ENCODE measurements around the gene RSRP1. TPM values are rescaled to one million over a fixed set of nuclear protein-coding genes. Genes with fewer than 3 reads are reported as not detected.

The RSRP1 gene
- total and polyA plus RNA-seq, 2 of the 4 experiments (the other 2 are of a cell fraction): 71.0 TPM

DNA sequence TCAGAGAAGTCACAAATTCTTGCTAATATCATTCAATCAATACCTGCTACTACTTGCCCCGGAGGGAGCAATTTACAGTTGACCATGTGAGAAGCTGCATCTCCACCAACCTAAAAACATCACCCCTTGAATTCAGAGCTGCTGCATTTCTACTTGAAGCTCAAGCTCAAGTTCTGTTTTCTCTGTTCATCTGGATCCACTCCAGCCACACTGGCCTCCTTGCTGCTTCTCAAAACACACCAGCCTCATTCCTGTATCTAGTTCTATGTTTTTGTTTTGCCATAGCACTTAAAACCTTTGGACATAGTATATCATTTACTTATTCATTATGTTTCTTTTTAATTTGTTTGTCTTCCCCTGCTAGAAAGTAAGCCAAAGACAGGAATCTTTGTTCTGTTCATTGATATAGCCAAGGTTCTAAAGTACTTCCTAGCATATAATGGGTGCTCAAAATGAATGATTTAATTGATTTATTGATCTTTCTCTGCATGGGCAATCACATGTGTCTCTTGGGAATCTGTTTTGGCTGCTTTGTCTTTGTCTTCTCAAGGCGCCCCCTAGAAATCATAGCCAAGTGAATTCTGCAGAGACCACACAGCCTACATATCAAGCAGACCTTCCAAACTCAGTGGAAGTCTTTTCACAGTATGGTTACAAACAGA is 38.6 kb downstream of the RSRP1 start:
- Histone ChIP-seq H2BK5ac (ENCODE audit: low read depth, low read length, poor library complexity, severe bottlenecking) (no peak overlapping the region), H3K4me1 (ENCODE audit: control insufficient read depth, insufficient read depth, low read length) (no peaks in the 10 kb centered on the region), H3K36me3 (ENCODE audit: control insufficient read depth, insufficient read depth, low read length) (no peaks in the 10 kb centered on the region), H4K8ac (ENCODE audit: low read depth in 2 of 2, low read length in 2 of 2) (no peak overlapping the region), H2BK120ac (ENCODE audit: low read depth, low read length) (no peak overlapping the region), H3K4ac (ENCODE audit: low read depth, low read length) (no peak overlapping the region), H3K23ac (ENCODE audit: low read depth, low read length) (no peak overlapping the region), H3K79me1 (ENCODE audit: low read depth in 1 of 2, low read length in 2 of 2) (no peaks in the 10 kb centered on the region), H4K91ac (ENCODE audit: insufficient read depth, low read depth, low read length) (no peak overlapping the region), H2AK5ac (ENCODE audit: low read depth, low read length) (no peak overlapping the region), H2BK15ac (ENCODE audit: low read depth, low read length) (no peak overlapping the region), H3K9me3 (ENCODE audit: control insufficient read depth, insufficient read depth, low read length) (no peaks in the 10 kb centered on the region), H3K18ac (ENCODE audit: low read depth, low read length) (no peak overlapping the region), H4K20me1 (ENCODE audit: insufficient read depth, low read length) (no peaks in the 10 kb centered on the region), H4K5ac (ENCODE audit: low read depth, low read length) (no peak overlapping the region), H3K56ac (ENCODE audit: extremely low read depth, insufficient read depth, low read length) (no peak overlapping the region), H3K14ac (replicated peaks; ENCODE audit: low read depth, low read length) (no peak overlapping the region), H3K27me3 (ENCODE audit: control insufficient read depth, insufficient read depth, low read length) (peaks cover 41% of the 10 kb centered on the region), H3K4me2 (ENCODE audit: low read depth, low read length) (no peak overlapping the region), H3K9ac (ENCODE audit: low read depth, low read length) (no peak overlapping the region), H2AFZ (replicated peaks; ENCODE audit: low read length, poor library complexity) (no peak overlapping the region), H3K27ac (ENCODE audit: insufficient read depth, low read length) (no peak overlapping the region), H2AK9ac (replicated peaks; ENCODE audit: low read depth, low read length, poor library complexity) (no peak overlapping the region), H2BK20ac (ENCODE audit: low read depth, low read length) (no peak overlapping the region), H3K9me1 (ENCODE audit: insufficient read depth, low read length) (no peaks in the 10 kb centered on the region), H3K4me3 (ENCODE audit: insufficient read depth, low read depth, low read length) (no peak overlapping the region)
- TF ChIP-seq CHD1 (IDR thresholded peaks at IDR 0.05; ENCODE audit: low read depth, low read length) (no peak), RFX5 (IDR thresholded peaks at IDR 0.05; ENCODE audit: low read depth, low read length) (no peak), CEBPB (IDR thresholded peaks at IDR 0.05; ENCODE audit: low read depth, low read length) (no peak), FOS (IDR thresholded peaks at IDR 0.05; ENCODE audit: low read depth, low read length) (no peak), RCOR1 (IDR thresholded peaks at IDR 0.05; ENCODE audit: insufficient replicate concordance, low read length) (no peak), RAD21 (IDR thresholded peaks at IDR 0.05; ENCODE audit: low read length) (no peak), MAFK (IDR thresholded peaks at IDR 0.05; ENCODE audit: low read depth, low read length) (no peak), NFE2L2 (IDR thresholded peaks at IDR 0.05; ENCODE audit: low read depth, low read length) (no peak), MXI1 (IDR thresholded peaks at IDR 0.05; ENCODE audit: borderline replicate concordance, low read depth, low read length) (no peak), SMC3 (IDR thresholded peaks at IDR 0.05; ENCODE audit: low read depth, low read length) (no peak), BHLHE40 (IDR thresholded peaks at IDR 0.05; ENCODE audit: low read depth, low read length) (no peak), MAZ (IDR thresholded peaks at IDR 0.05; ENCODE audit: borderline replicate concordance, low read depth, low read length) (no peak)
- TF ChIP-seq, protein P1, sequence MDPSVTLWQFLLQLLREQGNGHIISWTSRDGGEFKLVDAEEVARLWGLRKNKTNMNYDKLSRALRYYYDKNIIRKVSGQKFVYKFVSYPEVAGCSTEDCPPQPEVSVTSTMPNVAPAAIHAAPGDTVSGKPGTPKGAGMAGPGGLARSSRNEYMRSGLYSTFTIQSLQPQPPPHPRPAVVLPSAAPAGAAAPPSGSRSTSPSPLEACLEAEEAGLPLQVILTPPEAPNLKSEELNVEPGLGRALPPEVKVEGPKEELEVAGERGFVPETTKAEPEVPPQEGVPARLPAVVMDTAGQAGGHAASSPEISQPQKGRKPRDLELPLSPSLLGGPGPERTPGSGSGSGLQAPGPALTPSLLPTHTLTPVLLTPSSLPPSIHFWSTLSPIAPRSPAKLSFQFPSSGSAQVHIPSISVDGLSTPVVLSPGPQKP (IDR thresholded peaks at IDR 0.05; ENCODE audit: borderline replicate concordance, low read depth, low read length): no peak
- TF ChIP-seq, protein P2, sequence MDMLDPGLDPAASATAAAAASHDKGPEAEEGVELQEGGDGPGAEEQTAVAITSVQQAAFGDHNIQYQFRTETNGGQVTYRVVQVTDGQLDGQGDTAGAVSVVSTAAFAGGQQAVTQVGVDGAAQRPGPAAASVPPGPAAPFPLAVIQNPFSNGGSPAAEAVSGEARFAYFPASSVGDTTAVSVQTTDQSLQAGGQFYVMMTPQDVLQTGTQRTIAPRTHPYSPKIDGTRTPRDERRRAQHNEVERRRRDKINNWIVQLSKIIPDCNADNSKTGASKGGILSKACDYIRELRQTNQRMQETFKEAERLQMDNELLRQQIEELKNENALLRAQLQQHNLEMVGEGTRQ (IDR thresholded peaks at IDR 0.05; ENCODE audit: low read depth, low read length): no peak
- intact Hi-C loops (cut with micrococcal nuclease) (no loop called here), in situ Hi-C loops (cut with MboI; ENCODE audit: low sequenced_read_pairs) (loop anchor here (10.0 kb wide), 3 partner anchors 274 to 544 kb away; partner anchors contain the start of gene RUNX3), dilution Hi-C loops (cut with HindIII; ENCODE audit: low sequenced_read_pairs, unreplicated experiment) (loop anchor here (25.0 kb wide), 1 partner anchor 546 kb away; no protein-coding TSS in a partner anchor)
- no peak for DNase-seq
- CTCF ChIA-PET: no interaction called here
- 80% methylated on average over 1 of the region's 2 CpGs; no CpG with 5 or more reads in 1 of the 2 experiments for WGBS, 2 experiments (ENCODE audit: extremely low coverage in 2 of 2, insufficient read length in 1 of 2)
- BruUV-seq (replicated peaks): no TSS peak
- POLR2A ChIA-PET (ENCODE audit: unreplicated experiment): no interaction called here
- ATAC-seq (ENCODE audit: low read depth): no peak
